ENCODE results near the gene SMAD5. TPM values are rescaled to one million over a fixed set of nuclear protein-coding genes. Genes with fewer than 3 reads are reported as not detected.

SMAD5 gene
- total RNA-seq, 1 donor from 2014 or later: 52.7 TPM

GRCh38 chr5:136205061-136205702 is 72.5 kb downstream of the SMAD5 start:
- ATAC-seq (no peak), DNase-seq (peak; percentile 17)
- Histone ChIP-seq H3K36me3 (no peaks in the 10 kb centered on the region), H3K27me3 (no peaks in the 10 kb centered on the region), H3K4me3 (no peak overlapping the region), H3K4me1 (no peaks in the 10 kb centered on the region), H3K27ac (no peak overlapping the region), H3K9me3 (no peaks in the 10 kb centered on the region)
- no peak for TF ChIP-seq CTCF (IDR thresholded peaks at IDR 0.05)
- intact Hi-C loops (cut with DNase I): no loop called here

GRCh38 chr5:136205941-136206340 is 73.3 kb downstream of the SMAD5 start:
- peak; percentile 21 for DNase-seq
- Histone ChIP-seq H3K36me3 (no peaks in the 10 kb centered on the region), H3K9me3 (no peaks in the 10 kb centered on the region), H3K27me3 (no peaks in the 10 kb centered on the region), H3K4me3 (no peak overlapping the region), H3K27ac (no peak overlapping the region), H3K4me1 (no peaks in the 10 kb centered on the region)
- no peak for ATAC-seq
- no peak for TF ChIP-seq CTCF (IDR thresholded peaks at IDR 0.05)
- intact Hi-C loops (cut with DNase I): no loop called here

- DNase-seq (peak; percentile 17), ATAC-seq (no peak)
- no peak overlapping the region for H3K27ac ChIP-seq
- no peak overlapping the region for H3K4me3 ChIP-seq
- no peaks in the 10 kb centered on the region for H3K36me3 ChIP-seq
- H3K9me3 ChIP-seq: no peaks in the 10 kb centered on the region
- intact Hi-C loops (cut with DNase I): no loop called here
- no peak for TF ChIP-seq CTCF (IDR thresholded peaks at IDR 0.05)
- no peaks in the 10 kb centered on the region for H3K4me1 ChIP-seq
- no peaks in the 10 kb centered on the region for H3K27me3 ChIP-seq
Observed at GRCh38 chr5:136206361-136206760, 73.7 kb downstream of the SMAD5 start.

- TF ChIP-seq CTCF (IDR thresholded peaks at IDR 0.05): no peak
- ATAC-seq (no peak), DNase-seq (no peak)
- Histone ChIP-seq H3K4me1 (no peaks in the 10 kb centered on the region), H3K27me3 (peaks cover 7% of the 10 kb centered on the region), H3K9me3 (no peaks in the 10 kb centered on the region), H3K4me3 (no peak overlapping the region), H3K27ac (no peak overlapping the region), H3K36me3 (no peaks in the 10 kb centered on the region)
- intact Hi-C loops (cut with DNase I): no loop called here
Observed at GRCh38 chr5:136207631-136208030, 75.0 kb downstream of the SMAD5 start.

GRCh38 chr5:136208916-136209315 is 76.3 kb downstream of the SMAD5 start:
- no peak for TF ChIP-seq CTCF (IDR thresholded peaks at IDR 0.05)
- no peak for ATAC-seq
- intact Hi-C loops (cut with DNase I): no loop called here
- no peak overlapping the region for H3K4me3 ChIP-seq
- H3K27ac ChIP-seq: no peak overlapping the region
- H3K4me1 ChIP-seq: no peaks in the 10 kb centered on the region
- no peaks in the 10 kb centered on the region for H3K9me3 ChIP-seq
- peak; percentile 35 for DNase-seq
- H3K36me3 ChIP-seq: no peaks in the 10 kb centered on the region
- peaks cover 17% of the 10 kb centered on the region for H3K27me3 ChIP-seq

Measured in upper lobe of right lung (tissue), 1 donor.